H9 (cell line): Measurements from ENCODE around the gene CSF2. TPM values are rescaled to one million over a fixed set of nuclear protein-coding genes. Genes with fewer than 3 reads are reported as not detected.

ENCODE experiments used
- DNase-seq: peaks from one replicate; pipeline ENCODE4 v3.0.0-alpha.2; 2017
- H2AFZ ChIP-seq: one replicate; pipeline ENCODE4 v1.6.1; 2013; ENCODE audit warnings: mild to moderate bottlenecking, low read length, control low read depth, moderate library complexity
- H2AK5ac ChIP-seq: 2 replicates; pipeline ENCODE4 v1.6.1; 2013; ENCODE audit warnings: low read length, control low read depth, mixed read lengths; ENCODE audit not compliant: insufficient read length
- H2BK120ac ChIP-seq: one replicate; pipeline ENCODE4 v1.6.1; 2013; ENCODE audit warnings: low read depth, mild to moderate bottlenecking, low read length, control low read depth, inconsistent platforms; ENCODE audit not compliant: poor library complexity, severe bottlenecking
- H2BK12ac ChIP-seq: 2 replicates; pipeline ENCODE4 v1.6.1; 2013; ENCODE audit warnings: low read length, control low read depth, mixed read lengths, low read depth; ENCODE audit not compliant: insufficient read length
- H2BK15ac ChIP-seq: 2 replicates; pipeline ENCODE4 v1.6.1; 2013; ENCODE audit warnings: low read depth, low read length, control low read depth
- H2BK20ac ChIP-seq: one replicate; pipeline ENCODE4 v1.6.1; 2013; ENCODE audit warnings: low read depth, mild to moderate bottlenecking, low read length, control low read depth, inconsistent platforms; ENCODE audit not compliant: poor library complexity, severe bottlenecking
- H2BK5ac ChIP-seq: 2 replicates; pipeline ENCODE4 v1.6.1; 2013; ENCODE audit warnings: low read length, control low read depth, mixed read lengths; ENCODE audit not compliant: insufficient read length
- H3K14ac ChIP-seq: 2 replicates; pipeline ENCODE4 v1.6.1; 2013; ENCODE audit warnings: low read length, control low read depth; ENCODE audit not compliant: insufficient read depth
- H3K18ac ChIP-seq: 2 replicates; pipeline ENCODE4 v1.6.1; 2013; ENCODE audit warnings: low read depth, mild to moderate bottlenecking, mixed read lengths, low read length, control low read depth; ENCODE audit not compliant: insufficient read length
- H3K23ac ChIP-seq: 2 replicates; pipeline ENCODE4 v1.6.1; 2013; ENCODE audit warnings: low read length, control low read depth, mixed read lengths, low read depth; ENCODE audit not compliant: insufficient read length
- H3K23me2 ChIP-seq: 2 replicates; pipeline ENCODE4 v1.6.1; 2013; ENCODE audit warnings: low read depth, mild to moderate bottlenecking, mixed read lengths, low read length, control low read depth; ENCODE audit not compliant: insufficient read length, poor library complexity, severe bottlenecking
- H3K27ac ChIP-seq: 2 replicates; pipeline ENCODE4 v1.5.1; 2013; ENCODE audit warnings: low read length, control low read depth, mixed read lengths, low read depth; ENCODE audit not compliant: insufficient read length
- H3K27me3 ChIP-seq: 2 replicates; pipeline ENCODE4 v1.6.1; 2013; ENCODE audit warnings: low read length, control low read depth, inconsistent platforms; ENCODE audit not compliant: insufficient read depth
- H3K4ac ChIP-seq: 2 replicates; pipeline ENCODE4 v1.6.1; 2013; ENCODE audit warnings: low read depth, mild to moderate bottlenecking, control low read depth, inconsistent platforms, low read length, moderate library complexity
- H3K4me1 ChIP-seq: 2 replicates; pipeline ENCODE4 v1.6.1; 2013; ENCODE audit warnings: low read length, control low read depth, inconsistent platforms; ENCODE audit not compliant: insufficient read depth
- H3K4me2 ChIP-seq: 2 replicates; pipeline ENCODE4 v1.6.1; 2013; ENCODE audit warnings: low read length, control low read depth, mixed read lengths; ENCODE audit not compliant: insufficient read length, insufficient read depth
- H3K56ac ChIP-seq: 2 replicates; pipeline ENCODE4 v1.6.1; 2013; ENCODE audit warnings: low read depth, mild to moderate bottlenecking, mixed read lengths, low read length, control low read depth; ENCODE audit not compliant: insufficient read length
- H3K79me1 ChIP-seq: 2 replicates; pipeline ENCODE4 v1.6.1; 2013; ENCODE audit warnings: low read depth, mild to moderate bottlenecking, moderate library complexity, low read length, control low read depth, inconsistent platforms; ENCODE audit not compliant: insufficient read depth, poor library complexity, severe bottlenecking
- H3K79me2 ChIP-seq: 2 replicates; pipeline ENCODE4 v1.6.1; 2013; ENCODE audit warnings: low read length, control low read depth, inconsistent platforms; ENCODE audit not compliant: insufficient read depth
- H3K9ac ChIP-seq: 2 replicates; pipeline ENCODE4 v1.6.1; 2013; ENCODE audit warnings: low read length, control low read depth, mixed read lengths; ENCODE audit not compliant: insufficient read length; ENCODE audit errors: extremely low read depth
- H3K9me3 ChIP-seq: one replicate; pipeline ENCODE4 v1.6.1; 2013; ENCODE audit warnings: low read depth, low read length, inconsistent platforms; ENCODE audit not compliant: control insufficient read depth
- H3T11ph ChIP-seq: one replicate; pipeline ENCODE4 v1.6.1; 2013; ENCODE audit warnings: mild to moderate bottlenecking, low read length, control low read depth, inconsistent platforms
- H4K20me1 ChIP-seq: one replicate; pipeline ENCODE4 v1.6.1; 2013; ENCODE audit not compliant: control insufficient read depth, insufficient read length, insufficient read depth
- H4K5ac ChIP-seq: 2 replicates; pipeline ENCODE4 v1.6.1; 2013; ENCODE audit warnings: low read depth, mild to moderate bottlenecking, mixed read lengths, low read length, control low read depth; ENCODE audit not compliant: insufficient read length
- H4K8ac ChIP-seq: replicated peaks from 2 replicates; pipeline ENCODE4 v1.6.1; 2013; ENCODE audit warnings: low read length, control low read depth, mixed read lengths, low read depth; ENCODE audit not compliant: insufficient read length
- H4K91ac ChIP-seq: 2 replicates; pipeline ENCODE4 v1.6.1; 2013; ENCODE audit warnings: low read depth, mild to moderate bottlenecking, moderate library complexity, mixed read lengths, low read length, control low read depth; ENCODE audit not compliant: insufficient read length
- H3K27ac Mint-ChIP-seq, 3 experiments: 2 replicates in 2 of 3; 3 replicates in 1 of 3; pipeline ENCODE4 v1.8.0; 2020 to 2021; ENCODE audit warnings: mixed read lengths in 3 of 3, mild to moderate bottlenecking in 1 of 3, moderate library complexity in 1 of 3
- H3K27me3 Mint-ChIP-seq: 2 replicates; pipeline ENCODE4 v1.8.0; 2021; ENCODE audit warnings: low read depth, mild to moderate bottlenecking, moderate library complexity, mixed read lengths
- H3K36me3 Mint-ChIP-seq, 3 experiments: 2 replicates in 2 of 3; 3 replicates in 1 of 3; pipeline ENCODE4 v1.8.0; 2020 to 2021; ENCODE audit warnings: low read depth in 3 of 3, mixed read lengths in 3 of 3; ENCODE audit not compliant: insufficient read depth in 1 of 3
- H3K4me1 Mint-ChIP-seq, 2 experiments: 2 replicates each; pipeline ENCODE4 v1.8.0; 2020; ENCODE audit warnings: mixed read lengths in 2 of 2
- H3K4me3 Mint-ChIP-seq, 2 experiments: 2 replicates in 1 of 2; 3 replicates in 1 of 2; pipeline ENCODE4 v1.8.0; 2020 to 2021; ENCODE audit warnings: mild to moderate bottlenecking in 2 of 2, mixed read lengths in 2 of 2, moderate library complexity in 1 of 2
- H3K9me3 Mint-ChIP-seq, 2 experiments: 2 replicates in 1 of 2; 3 replicates in 1 of 2; pipeline ENCODE4 v1.8.0; 2020; ENCODE audit warnings: mild to moderate bottlenecking in 2 of 2, mixed read lengths in 2 of 2, moderate library complexity in 1 of 2
- WGBS: extraction: QIAGEN DNeasy Blood & Tissue Kit; methylation state at CpG from one replicate; pipeline ENCODE4 v1.1.7; 2013; ENCODE audit warnings: missing lambda C conversion rate, low lambda C conversion rate, mixed read lengths; ENCODE audit not compliant: insufficient read length; ENCODE audit errors: extremely low coverage; 5-methylcytosine and 5-hydroxymethylcytosine counted together
- total RNA-seq: library from RNA; stranded (reverse); gene quantifications from 2 replicates; pipeline ENCODE4 v1.2.1, GENCODE V29; 2021
- TF ChIP-seq, protein P1 (sequence below): fragments of 200-600 bp; sonication (generic); conservative IDR thresholded peaks from 3 replicates; pipeline ENCODE4 v1.8.0; 2021; ENCODE audit warnings: antibody characterized with exemption, mild to moderate bottlenecking

Gene CSF2
- total RNA-seq, 1 experiment from 2014 or later = not detected

DNA sequence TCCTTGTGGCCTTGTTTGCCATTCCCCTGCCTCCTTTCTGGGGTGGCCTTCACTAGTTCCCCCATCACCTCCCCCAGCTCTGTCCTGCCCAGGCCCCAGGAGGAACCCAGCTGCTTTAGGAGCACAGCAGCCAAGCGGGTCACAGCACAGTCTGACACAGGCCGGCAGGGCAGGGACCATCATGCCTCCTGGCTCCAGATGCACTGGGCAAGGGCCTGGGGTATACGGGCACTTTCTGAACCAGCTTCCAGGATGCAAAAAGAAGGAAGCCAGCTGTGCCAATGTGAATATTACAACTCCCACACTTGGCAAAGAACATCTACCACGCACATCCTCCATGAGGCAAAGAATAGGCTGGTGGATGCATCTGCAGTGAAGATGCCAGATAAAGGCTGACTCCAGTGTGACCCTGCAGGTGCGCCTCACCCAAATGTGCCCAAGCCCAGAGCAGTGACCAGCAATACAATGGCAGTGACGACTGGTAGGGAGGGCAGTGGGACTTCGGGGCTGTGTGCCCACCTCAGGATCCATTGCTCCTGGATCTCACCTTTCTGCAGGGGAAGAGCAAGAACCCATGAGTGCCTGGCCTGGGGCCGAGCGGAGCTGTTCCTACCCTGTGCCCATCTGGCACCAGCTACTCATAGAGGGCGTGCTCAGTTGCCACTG is 19.4 kb upstream of the CSF2 start:
- no peak overlapping the region for H3K4me3 Mint-ChIP-seq
- 0 out of 4 replicates have a peak, but pooled peaks cover 0 to 3% of the 10 kb centered on the region in 2 experiments for H3K4me1 Mint-ChIP-seq
- no peaks in the 10 kb centered on the region for H3K36me3 Mint-ChIP-seq
- H2BK15ac ChIP-seq = no peak overlapping the region
- no peak overlapping the region for H4K5ac ChIP-seq
- no peak overlapping the region for H2BK5ac ChIP-seq
- H3K23me2 ChIP-seq = no peaks in the 10 kb centered on the region
- WGBS = no CpG with 5 or more reads among the region's 10 CpGs
- H3K79me2 ChIP-seq = no peaks in the 10 kb centered on the region
- no peaks in the 10 kb centered on the region for H3K4me1 ChIP-seq
- no peak overlapping the region for H3K56ac ChIP-seq
- no peaks in the 10 kb centered on the region for H3K9me3 Mint-ChIP-seq
- H3T11ph ChIP-seq = no peak overlapping the region
- H3K4ac ChIP-seq = no peak overlapping the region
- no peak overlapping the region for H2BK20ac ChIP-seq
- no peak overlapping the region for H3K9ac ChIP-seq
- no peak overlapping the region for H4K91ac ChIP-seq
- H2BK120ac ChIP-seq = no peak overlapping the region
- no peaks in the 10 kb centered on the region for H3K27me3 ChIP-seq
- no peak overlapping the region for H3K18ac ChIP-seq
- H3K23ac ChIP-seq = no peak overlapping the region
- TF ChIP-seq, protein P1, sequence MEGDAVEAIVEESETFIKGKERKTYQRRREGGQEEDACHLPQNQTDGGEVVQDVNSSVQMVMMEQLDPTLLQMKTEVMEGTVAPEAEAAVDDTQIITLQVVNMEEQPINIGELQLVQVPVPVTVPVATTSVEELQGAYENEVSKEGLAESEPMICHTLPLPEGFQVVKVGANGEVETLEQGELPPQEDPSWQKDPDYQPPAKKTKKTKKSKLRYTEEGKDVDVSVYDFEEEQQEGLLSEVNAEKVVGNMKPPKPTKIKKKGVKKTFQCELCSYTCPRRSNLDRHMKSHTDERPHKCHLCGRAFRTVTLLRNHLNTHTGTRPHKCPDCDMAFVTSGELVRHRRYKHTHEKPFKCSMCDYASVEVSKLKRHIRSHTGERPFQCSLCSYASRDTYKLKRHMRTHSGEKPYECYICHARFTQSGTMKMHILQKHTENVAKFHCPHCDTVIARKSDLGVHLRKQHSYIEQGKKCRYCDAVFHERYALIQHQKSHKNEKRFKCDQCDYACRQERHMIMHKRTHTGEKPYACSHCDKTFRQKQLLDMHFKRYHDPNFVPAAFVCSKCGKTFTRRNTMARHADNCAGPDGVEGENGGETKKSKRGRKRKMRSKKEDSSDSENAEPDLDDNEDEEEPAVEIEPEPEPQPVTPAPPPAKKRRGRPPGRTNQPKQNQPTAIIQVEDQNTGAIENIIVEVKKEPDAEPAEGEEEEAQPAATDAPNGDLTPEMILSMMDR = no peak
- no peak overlapping the region for H2BK12ac ChIP-seq
- H4K8ac ChIP-seq = no peak overlapping the region
- no peaks in the 10 kb centered on the region for H4K20me1 ChIP-seq
- no peak overlapping the region for H2AK5ac ChIP-seq
- H3K14ac ChIP-seq = no peak overlapping the region
- H3K9me3 ChIP-seq = no peaks in the 10 kb centered on the region
- no peak overlapping the region for H3K4me2 ChIP-seq
- peak; percentile 17 for DNase-seq
- no peak overlapping the region for H2AFZ ChIP-seq
- H3K27ac Mint-ChIP-seq = no peak overlapping the region
- no peaks in the 10 kb centered on the region for H3K79me1 ChIP-seq
- H3K27me3 Mint-ChIP-seq = peaks cover 3% of the 10 kb centered on the region
- H3K27ac ChIP-seq = no peak overlapping the region
